Uterus (tissue), 4 donors: ENCODE measurements around the gene LEKR1. TPM values are rescaled to one million over a fixed set of nuclear protein-coding genes. Genes with fewer than 3 reads are reported as not detected.

Experiments
- DNase-seq, 2 donors: peaks; one replicate each; pipeline ENCODE4 v3.0.0-alpha.2; 2019 to 2020
- H3K27ac ChIP-seq, 2 donors: fragments of 200-600 bp; sonication (generic); 1 replicate in 1 of 2; 2 replicates in 1 of 2; pipeline ENCODE4 v1.5.1; 2016 to 2018
- H3K27me3 ChIP-seq, 2 donors: fragments of 200-600 bp; sonication (generic); one replicate each; pipeline ENCODE4 v1.5.1; 2018 to 2019; ENCODE audit warnings: control low read depth in 1 of 2
- H3K36me3 ChIP-seq, 2 donors: fragments of 200-600 bp; sonication (generic); one replicate each; pipeline ENCODE4 v1.5.1; 2019; ENCODE audit warnings: control low read depth in 1 of 2
- H3K4me1 ChIP-seq, 2 donors: fragments of 200-600 bp; sonication (generic); one replicate each; pipeline ENCODE4 v1.5.1; 2018 to 2019; ENCODE audit warnings: control low read depth in 1 of 2
- H3K4me3 ChIP-seq, 2 donors: fragments of 200-600 bp; sonication (generic); 1 replicate in 1 of 2; 2 replicates in 1 of 2; pipeline ENCODE4 v1.5.1; 2018 to 2019; ENCODE audit warnings: mild to moderate bottlenecking in 1 of 2
- H3K9me3 ChIP-seq, 2 donors: fragments of 200-600 bp; sonication (generic); one replicate each; pipeline ENCODE4 v1.5.1; 2019; ENCODE audit warnings: control low read depth in 1 of 2
- POLR2A ChIP-seq, 2 donors: fragments of 450-650 bp; IDR thresholded peaks; one replicate each; pipeline ENCODE4 v1.6.1; 2016; ENCODE audit warnings: antibody characterized with exemption in 2 of 2, mild to moderate bottlenecking in 1 of 2, moderate library complexity in 1 of 2
- intact Hi-C: fragments of 100-400 bp; cut with DNase I; formaldehyde crosslinking; loops from one replicate; pipeline ENCODE4 v1.15.1; 2023; ENCODE audit warnings: low total_unique reads
- small RNA-seq: library from RNA; depleted of rRNA; stranded (forward); fragments of <200 nt; gene quantifications from one replicate; pipeline ENCODE3, GENCODE V24; 2016
- total RNA-seq, 4 donors: library from RNA; depleted of rRNA in 3 of 4; stranded (reverse); fragments of >200 nt in 3 of 4; gene quantifications; one replicate each; pipeline versions ENCODE4 v1.1.0 to v1.2.4, GENCODE V29; 2014 to 2023
- TF ChIP-seq, protein P1 (sequence below), 4 experiments: fragments of 200-600 bp in 2 of 4; fragments of 450-650 bp in 2 of 4; sonication (generic) in 2 of 4; IDR thresholded peaks; one replicate each; pipeline ENCODE4 v1.5.1; 2016 to 2019; ENCODE audit warnings: antibody characterized with exemption in 4 of 4, mild to moderate bottlenecking in 2 of 4, moderate library complexity in 1 of 4
- donor health status: DM: yes; HTN: yes; CAD: no.

Gene LEKR1
- total RNA-seq, 4 donors from 2014 or later = 0.26 to 4.8 (median 2.8) TPM; not detected in 1

DNA sequence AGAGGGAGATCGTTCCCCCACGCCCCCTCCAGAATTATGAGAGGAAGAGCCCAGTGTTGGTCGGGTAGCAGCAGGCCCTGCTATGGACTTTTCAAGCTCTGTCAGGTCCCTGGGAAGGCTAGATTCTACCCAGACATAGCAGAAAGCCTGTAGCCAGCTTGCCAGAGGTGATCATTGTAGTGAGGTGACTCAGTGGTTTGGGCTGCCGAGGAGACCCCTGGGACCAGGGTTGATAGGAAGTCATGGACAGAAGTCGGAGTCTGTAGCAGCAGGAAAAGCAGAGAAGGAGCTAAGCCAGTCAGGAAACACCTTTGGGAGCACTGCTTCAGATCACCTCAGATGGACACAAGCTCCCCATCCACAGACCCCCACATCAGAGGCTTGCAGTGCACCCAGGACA lies 266.1 kb downstream of the LEKR1 start:
- Histone ChIP-seq H3K36me3 (no peaks in the 10 kb centered on the region), H3K27ac (no peak overlapping the region), H3K4me1 (peaks cover 9 to 18% of the 10 kb centered on the region in 2 donors), H3K9me3 (no peaks in the 10 kb centered on the region), H3K27me3 (no peaks in the 10 kb centered on the region), H3K4me3 (no peak overlapping the region)
- intact Hi-C loops = no loop called here
- TF ChIP-seq, protein P1, sequence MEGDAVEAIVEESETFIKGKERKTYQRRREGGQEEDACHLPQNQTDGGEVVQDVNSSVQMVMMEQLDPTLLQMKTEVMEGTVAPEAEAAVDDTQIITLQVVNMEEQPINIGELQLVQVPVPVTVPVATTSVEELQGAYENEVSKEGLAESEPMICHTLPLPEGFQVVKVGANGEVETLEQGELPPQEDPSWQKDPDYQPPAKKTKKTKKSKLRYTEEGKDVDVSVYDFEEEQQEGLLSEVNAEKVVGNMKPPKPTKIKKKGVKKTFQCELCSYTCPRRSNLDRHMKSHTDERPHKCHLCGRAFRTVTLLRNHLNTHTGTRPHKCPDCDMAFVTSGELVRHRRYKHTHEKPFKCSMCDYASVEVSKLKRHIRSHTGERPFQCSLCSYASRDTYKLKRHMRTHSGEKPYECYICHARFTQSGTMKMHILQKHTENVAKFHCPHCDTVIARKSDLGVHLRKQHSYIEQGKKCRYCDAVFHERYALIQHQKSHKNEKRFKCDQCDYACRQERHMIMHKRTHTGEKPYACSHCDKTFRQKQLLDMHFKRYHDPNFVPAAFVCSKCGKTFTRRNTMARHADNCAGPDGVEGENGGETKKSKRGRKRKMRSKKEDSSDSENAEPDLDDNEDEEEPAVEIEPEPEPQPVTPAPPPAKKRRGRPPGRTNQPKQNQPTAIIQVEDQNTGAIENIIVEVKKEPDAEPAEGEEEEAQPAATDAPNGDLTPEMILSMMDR (IDR thresholded peaks at IDR 0.05) = no peak
- no peak for TF ChIP-seq POLR2A (IDR thresholded peaks at IDR 0.05)
- DNase-seq = no peak

DNA sequence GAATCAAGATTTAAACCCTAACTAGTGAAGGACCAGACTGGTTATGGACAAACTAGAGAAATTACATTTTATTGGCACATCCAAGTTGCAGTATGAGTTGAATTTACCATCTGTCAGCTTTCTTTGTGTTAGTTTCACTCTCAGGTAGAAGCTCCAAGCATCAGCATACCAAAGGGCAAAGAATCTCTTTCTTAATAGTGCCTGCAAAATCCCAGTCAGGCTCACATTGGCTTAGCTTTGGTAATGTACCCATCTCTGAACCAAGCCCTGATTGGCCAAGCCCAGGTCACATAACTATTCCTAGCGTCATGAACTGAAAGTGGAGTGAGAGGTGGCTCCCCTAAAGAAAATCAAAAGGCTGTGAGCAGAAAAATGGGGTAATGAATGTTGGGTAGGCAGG lies 266.9 kb downstream of the LEKR1 start:
- no peak for DNase-seq
- Histone ChIP-seq H3K27me3 (no peaks in the 10 kb centered on the region), H3K4me3 (no peak overlapping the region), H3K4me1 (peaks cover under 1 to 12% of the 10 kb centered on the region in 2 donors), H3K36me3 (no peaks in the 10 kb centered on the region), H3K9me3 (no peaks in the 10 kb centered on the region), H3K27ac (no peak overlapping the region)
- TF ChIP-seq, protein P1 (IDR thresholded peaks at IDR 0.05) = no peak
- TF ChIP-seq POLR2A (IDR thresholded peaks at IDR 0.05) = no peak
- intact Hi-C loops = no loop called here

DNA sequence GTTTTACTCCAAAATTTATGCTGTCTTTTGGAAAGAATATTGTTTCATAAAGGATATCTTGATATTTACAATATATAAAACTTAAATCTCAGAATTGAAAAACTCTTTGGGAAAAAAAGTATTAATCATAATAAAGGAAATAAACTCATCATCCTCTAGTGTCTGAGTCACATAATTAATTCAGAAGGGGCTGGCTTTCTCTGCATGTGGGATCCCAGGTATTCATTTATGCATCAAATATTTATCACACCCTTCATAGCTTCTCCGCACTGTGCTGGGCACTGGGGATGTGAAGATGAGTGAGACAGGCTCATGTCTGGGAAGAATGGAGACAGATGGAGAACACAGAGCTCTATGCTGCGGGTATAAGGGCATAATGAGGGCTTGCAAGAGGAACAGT lies 268.1 kb downstream of the LEKR1 start:
- peaks cover 0 to 8% of the 10 kb centered on the region in 2 donors for H3K4me1 ChIP-seq
- DNase-seq = no peak
- H3K36me3 ChIP-seq = no peaks in the 10 kb centered on the region
- intact Hi-C loops = no loop called here
- H3K9me3 ChIP-seq = no peaks in the 10 kb centered on the region
- H3K4me3 ChIP-seq = no peak overlapping the region
- TF ChIP-seq, protein P1 (IDR thresholded peaks at IDR 0.05) = no peak
- no peak for TF ChIP-seq POLR2A (IDR thresholded peaks at IDR 0.05)
- no peak overlapping the region for H3K27ac ChIP-seq
- H3K27me3 ChIP-seq = no peaks in the 10 kb centered on the region

DNA sequence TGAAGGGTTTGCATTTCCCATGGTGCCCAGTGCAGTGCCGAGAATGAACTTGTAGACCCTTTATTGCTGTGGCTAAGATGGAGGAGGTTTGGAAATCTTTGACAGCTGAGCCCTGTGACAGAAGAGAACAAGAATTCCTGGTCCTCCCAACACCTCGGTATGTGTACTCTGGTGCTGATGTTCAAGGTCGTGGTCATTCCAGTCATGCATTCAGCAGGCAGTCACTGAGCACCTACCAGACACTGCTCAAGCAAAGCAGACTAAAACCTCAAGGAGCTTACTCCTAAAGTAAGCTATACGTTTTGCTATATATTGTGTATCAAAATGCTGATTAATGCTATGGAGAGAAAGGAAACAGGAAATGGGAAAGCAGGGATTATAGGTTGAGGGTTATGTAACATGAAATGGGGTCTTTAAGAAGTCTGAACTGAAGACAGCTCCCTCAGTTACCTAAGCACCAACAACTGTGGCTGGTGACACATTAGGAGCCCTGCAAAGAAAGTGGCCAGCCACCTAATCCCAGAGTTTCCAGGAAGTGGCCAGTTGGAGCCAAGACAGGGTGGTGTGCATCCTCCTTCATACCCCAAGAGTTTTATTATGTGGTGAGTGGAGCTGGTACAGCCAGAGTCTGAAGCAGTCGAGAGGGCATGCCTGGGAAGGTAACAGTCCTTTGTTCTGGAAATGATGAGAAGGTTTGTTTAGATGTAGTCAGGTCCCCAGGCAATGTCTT lies 268.8 kb downstream of the LEKR1 start:
- TF ChIP-seq, protein P1 (IDR thresholded peaks at IDR 0.05) = no peak
- no peak for TF ChIP-seq POLR2A (IDR thresholded peaks at IDR 0.05)
- Histone ChIP-seq H3K27ac (no peak overlapping the region), H3K4me1 (peaks cover 0 to 3% of the 10 kb centered on the region in 2 donors), H3K36me3 (no peaks in the 10 kb centered on the region), H3K9me3 (no peaks in the 10 kb centered on the region), H3K27me3 (no peaks in the 10 kb centered on the region), H3K4me3 (no peak overlapping the region)
- DNase-seq = no peak
- intact Hi-C loops = no loop called here

Small RNAs within 50 kb of the gene (small RNA-seq; reads per million reads assigned to genes)
- not detected for gene KLF3P2

Other genes with a start within 250 kb of the LEKR1 start
- gene TIPARP, start 151.8 kb upstream of the LEKR1 start, total RNA-seq = 10 to 100 TPM; 17.9 to 58.5 (median 52.5) TPM